GM23248 (cell line): Measurements from ENCODE around the gene VPS35L.

Experiments
- EZH2 ChIP-seq: fragments of 200-600 bp; sonication (generic); IDR thresholded peaks from 2 replicates; pipeline ENCODE4 v1.6.1; 2018; ENCODE audit warnings: antibody characterized with exemption, mild to moderate bottlenecking; ENCODE audit not compliant: insufficient read depth, poor library complexity, severe bottlenecking
- EZH2phosphoT487 ChIP-seq: fragments of 200-600 bp; sonication (generic); IDR thresholded peaks from 2 replicates; pipeline ENCODE4 v1.6.1; 2018; ENCODE audit warnings: antibody characterized with exemption, moderate library complexity, mild to moderate bottlenecking, low read depth; ENCODE audit not compliant: insufficient read depth

DNA sequence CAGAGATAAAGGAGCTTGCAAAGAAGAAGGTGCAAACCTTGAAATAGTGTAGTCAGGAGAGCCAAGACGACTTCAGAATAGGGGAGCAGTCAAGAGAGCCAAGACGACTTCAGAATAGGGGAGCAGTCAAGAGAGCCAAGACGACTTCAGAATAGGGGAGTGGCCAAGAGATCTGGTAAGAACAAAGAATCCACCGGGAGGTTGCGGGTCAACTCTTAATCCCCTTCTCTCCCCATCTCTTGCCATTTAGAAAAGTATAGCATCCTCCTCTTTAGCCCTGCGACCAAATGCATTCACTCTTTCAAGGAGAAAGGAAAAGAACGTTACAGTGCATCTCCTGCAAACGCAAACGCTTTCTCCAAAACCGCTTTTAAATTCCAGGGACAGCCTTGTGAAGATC is 161.8 kb downstream of the VPS35L start:
- TF ChIP-seq EZH2: no peak
- TF ChIP-seq EZH2phosphoT487: no peak
